Measurements from ENCODE around the gene CDIPT.

The CDIPT gene

GRCh38 chr16:29862383-29862883 is 593 bp downstream of the CDIPT start:
- no peak for DNase-seq (ENCODE audit: extremely low read depth, low read depth)
- no peak for TF ChIP-seq CTCF (IDR thresholded peaks at IDR 0.05; ENCODE audit: low read depth, low read length, missing control alignments)
- peak overlapping the region; percentile 87 for H3K4me3 ChIP-seq (replicated peaks; ENCODE audit: low read depth, low read length)

- TF ChIP-seq CTCF (IDR thresholded peaks at IDR 0.05; ENCODE audit: low read depth, low read length, missing control alignments) = no peak
- no peak for DNase-seq (ENCODE audit: extremely low read depth, low read depth)
- no peak overlapping the region for H3K4me3 ChIP-seq (replicated peaks; ENCODE audit: low read depth, low read length)
Measured at GRCh38 chr16:29860218-29860617, 2.8 kb downstream of the CDIPT start.

GRCh38 chr16:29858974-29859373 is 4.1 kb downstream of the CDIPT start:
- no peak for DNase-seq (ENCODE audit: extremely low read depth, low read depth)
- no peak for TF ChIP-seq CTCF (IDR thresholded peaks at IDR 0.05; ENCODE audit: low read depth, low read length, missing control alignments)
- no peak overlapping the region for H3K4me3 ChIP-seq (replicated peaks; ENCODE audit: low read depth, low read length)

GRCh38 chr16:29858149-29858849 is 4.7 kb downstream of the CDIPT start:
- H3K4me3 ChIP-seq (replicated peaks; ENCODE audit: low read depth, low read length) = no peak overlapping the region
- no peak for DNase-seq (ENCODE audit: extremely low read depth, low read depth)
- TF ChIP-seq CTCF (IDR thresholded peaks at IDR 0.05; ENCODE audit: low read depth, low read length, missing control alignments) = no peak

GRCh38 chr16:29857133-29857760 is 5.8 kb downstream of the CDIPT start:
- no peak overlapping the region for H3K4me3 ChIP-seq (replicated peaks; ENCODE audit: low read depth, low read length)
- DNase-seq (ENCODE audit: extremely low read depth, low read depth) = peak; percentile 19
- no peak for TF ChIP-seq CTCF (IDR thresholded peaks at IDR 0.05; ENCODE audit: low read depth, low read length, missing control alignments)

DNA sequence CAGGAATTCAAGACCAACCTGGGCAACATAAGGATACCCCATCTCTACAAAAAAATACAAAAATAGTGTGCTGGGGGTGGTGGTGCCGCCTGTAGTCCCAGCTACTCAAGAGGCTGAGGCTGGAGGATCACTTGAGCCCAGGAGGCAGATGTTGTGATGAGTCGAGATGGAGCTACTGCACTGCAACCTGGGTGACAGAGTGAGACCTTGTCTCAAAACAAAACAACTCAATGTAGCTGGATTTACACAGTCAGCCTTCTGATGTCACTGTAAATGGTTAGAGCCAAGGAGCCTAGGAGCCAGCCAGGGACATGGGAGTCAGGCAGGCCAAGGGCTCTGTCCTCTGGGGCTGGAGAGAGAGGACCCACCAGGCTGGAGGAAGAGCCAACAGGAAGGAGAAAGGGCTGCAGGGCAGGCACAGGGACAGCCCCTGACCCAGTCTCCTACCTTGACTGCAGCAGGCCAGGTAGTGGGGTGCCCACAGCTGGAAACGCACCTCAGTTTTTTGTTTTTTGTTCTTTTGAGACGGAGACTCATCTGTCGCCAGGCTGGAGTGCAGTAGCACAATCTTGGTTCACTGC is 8.4 kb downstream of the CDIPT start:
- no peak for DNase-seq (ENCODE audit: extremely low read depth, low read depth)
- H3K4me3 ChIP-seq (replicated peaks; ENCODE audit: low read depth, low read length) = no peak overlapping the region
- no peak for TF ChIP-seq CTCF (IDR thresholded peaks at IDR 0.05; ENCODE audit: low read depth, low read length, missing control alignments)
